Psoas muscle (tissue), 8 donors: ENCODE results near the gene SCARB1. TPM values are rescaled to one million over a fixed set of nuclear protein-coding genes. Genes with fewer than 3 reads are reported as not detected.

Source experiments
- ATAC-seq, 4 donors: fragments of 200-7000 bp; cut with Tn5 transposase; one replicate each; pipeline ENCODE4 v1.9.1; 2020; ENCODE audit warnings: moderate library complexity in 3 of 4, mild to moderate bottlenecking in 2 of 4
- DNase-seq, 2 donors: peaks; one replicate each; pipeline ENCODE4 v3.0.0-alpha.2; 2020
- H3K27ac ChIP-seq: fragments of 200-600 bp; one replicate; pipeline ENCODE4 v1.8.0; 2022
- H3K27me3 ChIP-seq, 3 donors: fragments of 200-600 bp in 1 of 3; one replicate each; pipeline versions ENCODE4 v1.6.1 to v1.8.0; 2013 to 2022; ENCODE audit warnings: low read length in 2 of 3, mild to moderate bottlenecking in 2 of 3, moderate library complexity in 1 of 3; ENCODE audit not compliant: insufficient read depth in 3 of 3
- H3K36me3 ChIP-seq, 2 donors: fragments of 200-600 bp in 1 of 2; one replicate each; pipeline versions ENCODE4 v1.6.1 to v1.8.0; 2013 to 2022; ENCODE audit warnings: low read depth in 1 of 2, mild to moderate bottlenecking in 1 of 2, moderate library complexity in 1 of 2; ENCODE audit not compliant: insufficient read depth in 1 of 2
- H3K4me1 ChIP-seq: fragments of 200-600 bp; one replicate; pipeline ENCODE4 v1.8.0; 2022
- H3K4me3 ChIP-seq: fragments of 200-600 bp; one replicate; pipeline ENCODE4 v1.8.0; 2022; ENCODE audit warnings: mild to moderate bottlenecking
- H3K9me3 ChIP-seq: fragments of 200-600 bp; one replicate; pipeline ENCODE4 v1.8.0; 2022
- WGBS, 3 donors: extraction: QIAGEN DNeasy Blood & Tissue Kit; methylation state at CpG; one replicate each; pipeline versions ENCODE4 v1.1.6 to v1.1.7; 2013; 5-methylcytosine and 5-hydroxymethylcytosine counted together
- intact Hi-C, 2 donors: fragments of 100-400 bp; cut with DNase I; formaldehyde crosslinking; loops; one replicate each; pipeline versions ENCODE4 v1.11.0 to v1.14.2; 2022
- polyA plus RNA-seq, 3 donors: library from polyadenylated mRNA; stranded (reverse); fragments of 200-250 nt; gene quantifications; one replicate each; pipeline ENCODE4 v1.2.3, GENCODE V29; 2013
- total RNA-seq, 4 donors: library from RNA; stranded (reverse); fragmentation: NEBNext Ultra II Directional in 2 of 4; extraction: Animal tissue kit (Norgen Biotek cat#: 25700) in 2 of 4; gene quantifications; one replicate each; pipeline versions ENCODE4 v1.2.1 to v1.2.4, GENCODE V29; 2021 to 2023
- TF ChIP-seq, protein P1 (sequence below): fragments of 200-600 bp; IDR thresholded peaks from one replicate; pipeline ENCODE4 v1.8.0; 2022; ENCODE audit warnings: antibody characterized with exemption
- donor health status: healthy with polysubstance abuse.
- donor health status: DM: no; HTN: no; CAD: no; lungs with moderate emphysema.
- donor health status: Bipolar disorder and iron deficiency.
- donor health status: healthy.
- donor health status: DM: yes; HTN: yes; CAD: no.
- donor health status: DM: no; HTN: no; CAD: no.
- donor health status: DM: no; HTN: no; CAD: no.
- donor health status: DM: yes; HTN: yes; CAD: no.

Gene SCARB1
- total and polyA plus RNA-seq, 7 donors = 5.7 to 19.6 (median 9.1) TPM

DNA sequence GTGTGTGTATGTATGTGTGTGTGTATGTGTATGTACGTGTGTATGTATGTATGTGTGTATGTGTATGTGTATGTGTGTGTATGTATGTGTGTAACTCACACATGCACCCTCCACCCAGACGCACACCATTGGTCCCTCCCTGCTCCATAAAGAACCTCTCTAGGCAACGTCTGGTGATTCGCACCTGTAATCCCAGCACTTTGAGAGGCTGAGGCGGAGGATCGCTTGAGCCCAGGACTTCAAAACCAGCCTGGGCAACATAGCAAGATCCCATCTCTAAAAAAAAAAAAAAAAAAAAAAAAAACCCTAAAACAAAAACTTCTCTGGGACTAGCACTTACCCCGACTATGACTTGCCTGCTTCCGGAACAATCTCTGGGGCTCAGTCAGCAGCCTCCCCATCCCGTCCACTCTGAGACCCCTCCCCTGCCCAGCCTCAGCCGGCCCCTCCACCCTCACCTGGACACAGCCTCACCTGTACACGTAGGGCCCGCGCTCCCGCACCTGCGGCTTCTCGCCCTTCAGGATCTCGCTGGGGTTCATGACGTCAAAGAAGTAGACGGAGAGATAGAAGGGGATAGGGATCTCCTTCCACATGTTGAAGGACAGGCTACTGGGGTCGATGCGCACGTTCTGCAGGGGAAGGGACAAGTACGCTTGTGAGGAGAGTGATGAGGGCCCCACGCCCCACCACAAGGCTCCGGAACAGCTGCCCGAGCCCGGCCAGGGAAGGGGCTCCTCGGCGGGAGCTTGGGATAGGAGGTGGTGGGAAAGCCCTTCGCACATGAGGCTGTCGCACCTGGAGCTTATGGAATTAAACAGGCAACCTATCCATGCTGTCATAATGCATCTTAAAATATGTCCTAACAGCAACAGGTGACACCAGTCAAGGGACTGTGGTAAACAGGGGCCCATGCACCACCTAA, 46.3 kb downstream of the SCARB1 start:
- Histone ChIP-seq H3K36me3 (peaks cover 0 to 14% of the 10 kb centered on the region in 2 donors), H3K27me3 (no peaks in the 10 kb centered on the region), H3K4me1 (no peaks in the 10 kb centered on the region), H3K4me3 (no peak overlapping the region), H3K27ac (no peak overlapping the region), H3K9me3 (no peaks in the 10 kb centered on the region)
- 92 to 95% (median 94%) methylated on average over 30 to 31 of the region's 31 CpGs for WGBS, 3 donors
- DNase-seq = no peak
- intact Hi-C loops = no loop called here
- ATAC-seq = no peak
- TF ChIP-seq, protein P1, sequence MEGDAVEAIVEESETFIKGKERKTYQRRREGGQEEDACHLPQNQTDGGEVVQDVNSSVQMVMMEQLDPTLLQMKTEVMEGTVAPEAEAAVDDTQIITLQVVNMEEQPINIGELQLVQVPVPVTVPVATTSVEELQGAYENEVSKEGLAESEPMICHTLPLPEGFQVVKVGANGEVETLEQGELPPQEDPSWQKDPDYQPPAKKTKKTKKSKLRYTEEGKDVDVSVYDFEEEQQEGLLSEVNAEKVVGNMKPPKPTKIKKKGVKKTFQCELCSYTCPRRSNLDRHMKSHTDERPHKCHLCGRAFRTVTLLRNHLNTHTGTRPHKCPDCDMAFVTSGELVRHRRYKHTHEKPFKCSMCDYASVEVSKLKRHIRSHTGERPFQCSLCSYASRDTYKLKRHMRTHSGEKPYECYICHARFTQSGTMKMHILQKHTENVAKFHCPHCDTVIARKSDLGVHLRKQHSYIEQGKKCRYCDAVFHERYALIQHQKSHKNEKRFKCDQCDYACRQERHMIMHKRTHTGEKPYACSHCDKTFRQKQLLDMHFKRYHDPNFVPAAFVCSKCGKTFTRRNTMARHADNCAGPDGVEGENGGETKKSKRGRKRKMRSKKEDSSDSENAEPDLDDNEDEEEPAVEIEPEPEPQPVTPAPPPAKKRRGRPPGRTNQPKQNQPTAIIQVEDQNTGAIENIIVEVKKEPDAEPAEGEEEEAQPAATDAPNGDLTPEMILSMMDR = no peak

DNA sequence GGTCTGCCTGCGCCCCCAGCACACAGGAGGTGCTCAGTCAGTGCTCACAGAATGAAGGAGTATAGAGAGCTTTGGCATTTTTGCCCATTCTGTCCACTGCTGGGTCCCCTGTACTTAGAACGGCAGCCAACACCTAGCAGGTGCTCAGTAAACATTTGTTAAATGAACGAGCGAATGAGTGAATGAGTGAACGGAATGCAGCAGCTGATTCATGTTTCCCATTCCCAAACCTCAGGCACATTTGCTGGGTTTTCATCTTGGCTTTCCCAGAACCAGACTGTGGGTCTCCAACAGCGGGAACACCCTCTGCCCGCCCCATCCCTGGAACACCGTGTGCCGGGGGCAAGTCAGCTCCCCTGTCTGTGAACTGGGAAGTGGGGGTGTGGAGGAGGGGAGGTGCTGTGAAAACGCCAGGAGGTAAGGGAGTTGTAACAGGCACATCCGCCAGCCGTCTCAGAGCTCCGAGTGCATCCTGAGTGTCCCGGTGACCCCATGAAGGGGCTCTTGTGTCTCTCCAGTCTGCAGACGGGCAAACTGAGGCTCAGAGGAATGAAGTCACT, 47.3 kb downstream of the SCARB1 start:
- WGBS, 3 donors = 88 to 94% (median 91%) methylated on average over 15 of the region's 15 CpGs
- intact Hi-C loops = no loop called here
- Histone ChIP-seq H3K4me1 (no peaks in the 10 kb centered on the region), H3K36me3 (peaks cover 0 to 14% of the 10 kb centered on the region in 2 donors), H3K4me3 (no peak overlapping the region), H3K9me3 (no peaks in the 10 kb centered on the region), H3K27me3 (no peaks in the 10 kb centered on the region), H3K27ac (no peak overlapping the region)
- ATAC-seq (no peak), DNase-seq (no peak)
- TF ChIP-seq, protein P1 = no peak

DNA sequence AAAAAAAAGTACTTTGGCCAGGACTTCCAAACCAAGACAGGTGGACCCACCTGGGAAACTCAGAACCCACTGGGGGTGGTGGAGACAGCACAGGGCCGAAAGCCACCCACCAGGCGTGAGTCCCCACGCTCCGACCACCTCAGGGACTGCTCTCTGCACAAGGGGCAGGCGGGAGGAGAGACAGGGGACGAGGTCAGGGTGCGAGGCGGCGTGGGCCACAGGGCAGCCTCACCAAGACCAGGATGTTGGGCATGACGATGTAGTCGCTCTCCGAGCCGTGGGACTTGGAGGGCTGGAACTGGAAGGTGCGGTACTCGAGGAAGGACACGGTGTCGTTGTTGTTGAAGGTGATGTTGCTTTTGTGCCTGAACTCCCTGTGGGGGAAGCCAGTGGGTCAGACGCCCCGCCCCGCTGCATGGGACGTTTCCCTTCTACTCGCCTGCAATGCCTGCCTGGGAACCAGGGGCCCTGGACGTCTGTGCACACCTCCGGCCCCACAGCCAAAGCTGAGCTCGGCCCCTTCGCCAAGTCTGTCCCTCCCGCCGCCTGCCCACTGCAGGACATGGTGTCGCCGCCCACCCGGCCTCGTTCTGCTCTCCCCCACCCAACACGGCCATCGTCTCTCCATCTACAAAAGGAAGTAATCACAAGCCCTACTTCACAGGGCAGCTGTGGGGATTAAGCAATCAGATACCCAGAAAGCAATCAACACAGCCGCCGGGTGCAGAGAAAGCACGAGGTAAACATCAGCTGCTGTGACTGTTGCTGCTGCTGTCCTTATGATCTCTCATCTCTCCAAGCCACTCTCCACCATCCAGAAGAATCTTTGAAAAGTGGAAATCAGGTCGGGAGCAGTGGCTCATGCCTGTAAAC, 48.7 kb downstream of the SCARB1 start:
- DNase-seq (no peak), ATAC-seq (no peak)
- no peak overlapping the region for H3K27ac ChIP-seq
- WGBS, 3 donors = 83 to 87% (median 85%) methylated on average over 36 to 38 of the region's 38 CpGs
- H3K4me1 ChIP-seq = no peaks in the 10 kb centered on the region
- no peaks in the 10 kb centered on the region for H3K9me3 ChIP-seq
- H3K36me3 ChIP-seq = peaks cover 0 to 22% of the 10 kb centered on the region in 2 donors
- TF ChIP-seq, protein P1 = no peak
- H3K27me3 ChIP-seq = no peaks in the 10 kb centered on the region
- intact Hi-C loops = no loop called here
- H3K4me3 ChIP-seq = no peak overlapping the region

DNA sequence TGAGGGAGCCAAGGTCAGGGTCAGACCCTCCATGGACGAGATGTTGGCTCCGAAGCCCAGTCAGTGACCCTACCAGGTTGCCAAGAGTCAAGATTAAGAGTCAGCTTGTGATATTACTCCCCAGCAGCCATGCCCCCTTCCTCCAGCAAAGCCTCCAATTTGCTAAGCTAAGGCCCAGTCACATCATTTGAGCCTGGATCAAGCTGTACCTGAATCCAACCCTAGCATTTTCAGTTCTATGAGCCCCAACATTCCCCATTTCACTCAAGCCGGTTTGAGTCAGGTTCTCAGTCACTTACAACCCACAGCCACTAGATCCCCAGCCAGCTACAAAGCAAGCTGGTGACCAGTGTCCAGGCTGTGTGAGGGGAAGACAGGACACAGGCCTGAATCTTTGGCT, 49.9 kb downstream of the SCARB1 start:
- no peak overlapping the region for H3K27ac ChIP-seq
- intact Hi-C loops = no loop called here
- H3K27me3 ChIP-seq = no peaks in the 10 kb centered on the region
- WGBS, 3 donors = 92 to 100% (median 98%) methylated on average over 3 of the region's 3 CpGs
- H3K36me3 ChIP-seq = peaks cover 0 to 22% of the 10 kb centered on the region in 2 donors
- ATAC-seq (no peak), DNase-seq (no peak)
- no peaks in the 10 kb centered on the region for H3K9me3 ChIP-seq
- TF ChIP-seq, protein P1 = no peak
- no peak overlapping the region for H3K4me3 ChIP-seq
- no peaks in the 10 kb centered on the region for H3K4me1 ChIP-seq
